22Rv1 (cell line): ENCODE results near the gene GRIFIN.

Experiments used
- CTCF ChIP-seq: fragments of 450-650 bp; IDR thresholded peaks from 2 replicates; pipeline ENCODE4 v1.5.1; 2017; ENCODE audit warnings: mild to moderate bottlenecking
- ZFX ChIP-seq: fragments of 450-650 bp; IDR thresholded peaks from 2 replicates; pipeline ENCODE4 v1.6.1; 2017; ENCODE audit warnings: antibody characterized with exemption, borderline replicate concordance

- TF ChIP-seq CTCF (no peak), ZFX (no peak)
Observed at GRCh38 chr7:2488272-2488645, 12.1 kb upstream of the GRIFIN start.
